A549 (cell line): ENCODE results near the gene POLR3H. TPM values are rescaled to one million over a fixed set of nuclear protein-coding genes. Genes with fewer than 3 reads are reported as not detected.
A peak's percentile ranks its signal among the peaks of the same experiment; 100 is the strongest.

ENCODE experiments used
- ATAC-seq, 2 experiments: fragments of 200-7000 bp in 1 of 2; fragments of >200 bp in 1 of 2; cut with Nextera tagmentation in 1 of 2; cut with Tn5 transposase in 1 of 2; 3 replicates each; pipeline versions ENCODE4 v1.8.0 to v1.9.1; 2018 to 2020; ENCODE audit warnings: mild to moderate bottlenecking in 1 of 2, moderate library complexity in 1 of 2
- CTCF ChIA-PET: fragments of 300-600 bp; sonication (Branson Sonifier 250); formaldehyde crosslinking; extraction: SDS; loops from one replicate; lab custom pipeline; 2021; ENCODE audit warnings: antibody characterized with exemption, inconsistent platforms; lab: Yijun Ruan, JAX
- POLR2A ChIA-PET: fragments of 350-600 bp; formaldehyde crosslinking; extraction: SDS; loops from one replicate; lab custom pipeline; 2021; ENCODE audit warnings: antibody characterized with exemption, inconsistent platforms; lab: Yijun Ruan, JAX
- DNase-seq, 2 experiments: peaks; one replicate each; pipeline versions ENCODE4 v3.0.0 to v3.0.0-alpha.2; 2011 to 2016; ENCODE audit warnings: low read depth in 1 of 2, low spot score in 1 of 2
- FAIRE-seq: peaks from 2 replicates; lab custom pipeline; 2011; peaks lifted over from hg19 to GRCh38; lab: Jason Lieb, UNC
- H3K27ac ChIP-seq, 2 experiments: fragments of >200 bp; sonication (Bioruptor Twin); formaldehyde crosslinking; 3 replicates each; pipeline ENCODE4 v1.5.1; 2016 to 2017
- H3K4me1 ChIP-seq: fragments of >200 bp; sonication (Bioruptor Twin); formaldehyde crosslinking; 3 replicates; pipeline ENCODE4 v1.6.1; 2016
- H3K4me2 ChIP-seq: fragments of >200 bp; sonication (Bioruptor Twin); formaldehyde crosslinking; 3 replicates; pipeline ENCODE4 v1.6.1; 2016
- H3K4me3 ChIP-seq: fragments of >200 bp; sonication (Bioruptor Twin); formaldehyde crosslinking; 3 replicates; pipeline ENCODE4 v1.5.1; 2016
- H3K9me3 ChIP-seq: fragments of >200 bp; sonication (Bioruptor Twin); formaldehyde crosslinking; 3 replicates; pipeline ENCODE4 v1.6.1; 2016
- BHLHE40 ChIP-seq: IDR thresholded peaks from 2 replicates; pipeline ENCODE4 v1.6.1; 2012; ENCODE audit warnings: low read depth, low read length, inconsistent platforms
- CBX2 ChIP-seq: fragments of 200-600 bp; sonication (generic); IDR thresholded peaks from 2 replicates; pipeline ENCODE4 v1.6.1; 2016; ENCODE audit warnings: low read depth, mild to moderate bottlenecking, borderline replicate concordance
- CBX8 ChIP-seq: fragments of 200-600 bp; sonication (generic); IDR thresholded peaks from 2 replicates; pipeline ENCODE4 v1.6.1; 2016
- CTCF ChIP-seq: fragments of >200 bp; sonication (Bioruptor Twin); formaldehyde crosslinking; IDR thresholded peaks from 3 replicates; pipeline ENCODE4 v1.5.1; 2016
- ESRRA ChIP-seq: fragments of 150-350 bp; IDR thresholded peaks from 2 replicates; pipeline ENCODE4 v1.6.1; 2014; ENCODE audit warnings: mild to moderate bottlenecking, low read length, borderline replicate concordance
- GATA3 ChIP-seq: IDR thresholded peaks from 2 replicates; pipeline ENCODE4 v1.6.1; 2012; ENCODE audit warnings: borderline replicate concordance
- HOXA7 ChIP-seq: fragments of 250-450 bp; sonication (Bioruptor Pico); IDR thresholded peaks from 2 replicates; pipeline ENCODE4 v1.5.0; 2020; ENCODE audit warnings: mild to moderate bottlenecking, moderate library complexity
- HOXB13 ChIP-seq: fragments of 250-450 bp; sonication (Bioruptor Pico); IDR thresholded peaks from 2 replicates; pipeline ENCODE4 v1.5.0; 2020; ENCODE audit warnings: low read depth, mild to moderate bottlenecking, moderate library complexity
- KDM5A ChIP-seq: fragments of 200-600 bp; sonication (generic); IDR thresholded peaks from 2 replicates; pipeline ENCODE4 v1.6.1; 2016; ENCODE audit warnings: antibody characterized with exemption, mild to moderate bottlenecking
- MAFK ChIP-seq: fragments of 450-650 bp; IDR thresholded peaks from 2 replicates; pipeline ENCODE4 v1.6.1; 2014; ENCODE audit not compliant: partially characterized antibody
- MAX ChIP-seq: IDR thresholded peaks from 2 replicates; pipeline ENCODE4 v1.6.1; 2012
- NPAS2 ChIP-seq: fragments of 250-450 bp; sonication (Bioruptor Pico); IDR thresholded peaks from 2 replicates; pipeline ENCODE4 v1.8.0; 2022; ENCODE audit warnings: mild to moderate bottlenecking, moderate library complexity, borderline replicate concordance
- POLR2AphosphoS2 ChIP-seq: conservative IDR thresholded peaks from 2 replicates; pipeline ENCODE4 v1.6.1; 2012; ENCODE audit warnings: low read length, improper control_type of control experiment, inconsistent platforms
- RAD21 ChIP-seq, 2 experiments: fragments of >200 bp in 1 of 2; sonication (Bioruptor Twin) in 1 of 2; formaldehyde crosslinking in 1 of 2; IDR thresholded peaks in 1 of 2; conservative IDR thresholded peaks in 1 of 2; 2 replicates in 1 of 2; 3 replicates in 1 of 2; pipeline ENCODE4 v1.6.1; 2012 to 2018; ENCODE audit warnings: inconsistent platforms in 1 of 2
- RARB ChIP-seq: fragments of 250-450 bp; sonication (Bioruptor Pico); IDR thresholded peaks from 2 replicates; pipeline ENCODE4 v1.8.0; 2021; ENCODE audit warnings: mild to moderate bottlenecking, moderate library complexity
- REST ChIP-seq: fragments of 200-600 bp; sonication (generic); IDR thresholded peaks from 2 replicates; pipeline ENCODE4 v1.6.1; 2016; ENCODE audit warnings: antibody characterized with exemption, mild to moderate bottlenecking, moderate library complexity
- RNF2 ChIP-seq: fragments of 200-600 bp; sonication (generic); IDR thresholded peaks from 2 replicates; pipeline ENCODE4 v1.6.1; 2016; ENCODE audit warnings: low read depth, mild to moderate bottlenecking, antibody characterized with exemption, moderate library complexity, borderline replicate concordance
- SMC3 ChIP-seq: fragments of >200 bp; sonication (Bioruptor Twin); formaldehyde crosslinking; IDR thresholded peaks from 3 replicates; pipeline ENCODE4 v1.6.1; 2018; ENCODE audit warnings: inconsistent platforms
- USF2 ChIP-seq: fragments of 450-650 bp; IDR thresholded peaks from 2 replicates; pipeline ENCODE4 v1.6.1; 2014; ENCODE audit warnings: antibody characterized with exemption
- ZC3H11A ChIP-seq: fragments of 450-650 bp; IDR thresholded peaks from 2 replicates; pipeline ENCODE4 v1.6.1; 2014; ENCODE audit warnings: antibody characterized with exemption, mild to moderate bottlenecking
- WGBS: methylation state at CpG from one replicate; pipeline ENCODE4 v1.1.6; 2017; ENCODE audit errors: missing lambda C conversion rate; 5-methylcytosine and 5-hydroxymethylcytosine counted together
- polyA plus RNA-seq, 4 experiments: library from polyadenylated mRNA; depleted of rRNA in 3 of 4; stranded (reverse); fragments of >200 nt; fragmentation: RNase III in 1 of 4; extraction: RNeasy Plus Mini Kit Qiagen cat#74134 plus additional on column Dnase treatment in 1 of 4; gene quantifications; 2 replicates in 3 of 4; 3 replicates in 1 of 4; pipeline ENCODE4 v1.2.3, GENCODE V29; 2011 to 2017

The POLR3H gene
- polyA plus RNA-seq, 2 of the 4 experiments (the other 2 are of a cell fraction): 24.5 to 27.7 TPM

GRCh38 chr22:41517172-41518047 is 26.9 kb downstream of the POLR3H start:
- CTCF ChIA-PET: interaction anchor here (0.6 to 9.5 kb wide), 54 partner anchors 8 to 607 kb away, joined by 3 to 196 read pairs (median 5); partner anchors contain the start of genes ACO2, PHF5A, TEF and TOB2
- no peak overlapping the region; a peak in 1 of 6 replicates for H3K27ac ChIP-seq
- peak; percentile 48 to 63 for DNase-seq

GRCh38 chr22:41516462-41516861 is 27.8 kb downstream of the POLR3H start:
- ChIA-PET CTCF (interaction anchor here (1.1 to 9.5 kb wide), 15 partner anchors 8 to 588 kb away, joined by 3 to 196 read pairs (median 12); partner anchors contain the start of genes ACO2 and PHF5A), POLR2A (no interaction called here)
- no peak overlapping the region for H3K4me2 ChIP-seq
- 94% methylated on average over 5 of the region's 8 CpGs for WGBS
- H3K4me3 ChIP-seq: no peak overlapping the region
- no peaks in the 10 kb centered on the region for H3K9me3 ChIP-seq
- no peak for TF ChIP-seq HOXB13 (CRISPR knock-in tag)
- TF ChIP-seq HOXA7 (CRISPR knock-in tag): no peak
- TF ChIP-seq GATA3: no peak
- TF ChIP-seq CBX8: no peak
- TF ChIP-seq RNF2: no peak
- no peak for TF ChIP-seq CBX2
- TF ChIP-seq POLR2AphosphoS2: no peak
- no peak for TF ChIP-seq REST
- no peak for TF ChIP-seq RARB (CRISPR knock-in tag)
- no peak for TF ChIP-seq MAFK
- no peak for TF ChIP-seq RAD21 (conservative IDR thresholded peaks at IDR 0.05 in 1 of 2, IDR thresholded peaks at IDR 0.05 in 1 of 2)
- no peak for TF ChIP-seq BHLHE40
- no peak for TF ChIP-seq ESRRA
- TF ChIP-seq MAX: no peak
- TF ChIP-seq USF2: no peak
- no peak for TF ChIP-seq NPAS2 (CRISPR knock-in tag)
- no peak for DNase-seq
- H3K4me1 ChIP-seq: peaks cover 15% of the 10 kb centered on the region
- peak; percentile 31 to 48; a peak in 3 of 6 replicates for ATAC-seq
- H3K27ac ChIP-seq: no peak overlapping the region
- FAIRE-seq: no peak

More at GRCh38 chr22:41517172-41518047, 26.9 kb downstream of the POLR3H start:
- Histone ChIP-seq H3K4me2 (no peak overlapping the region), H3K4me1 (peaks cover 11% of the 10 kb centered on the region), H3K9me3 (no peaks in the 10 kb centered on the region), H3K4me3 (no peak overlapping the region)
- peak; percentile 43 to 68 for ATAC-seq
- WGBS: 35% methylated on average over 15 of the region's 22 CpGs
- no peak for FAIRE-seq
- POLR2A ChIA-PET: interaction anchor here (0.8 kb wide), 1 partner anchor 115 kb away, joined by 4 read pairs; no protein-coding TSS in a partner anchor
- no peak for TF ChIP-seq KDM5A
- no peak for TF ChIP-seq ZC3H11A
- TF ChIP-seq CTCF: peak; percentile 70
- TF ChIP-seq MAX: no peak
- TF ChIP-seq RARB (CRISPR knock-in tag): no peak
- peak; percentile 81 to 91 for TF ChIP-seq RAD21 (conservative IDR thresholded peaks at IDR 0.05 in 1 of 2, IDR thresholded peaks at IDR 0.05 in 1 of 2)
- TF ChIP-seq SMC3: peak; percentile 56
